PC-3 (cell line): Measurements from ENCODE around the gene SLCO2B1. TPM values are rescaled to one million over a fixed set of nuclear protein-coding genes. Genes with fewer than 3 reads are reported as not detected.

ENCODE experiments used
- ATAC-seq: fragments of 200-7000 bp; cut with Tn5 transposase; 2 replicates; pipeline ENCODE4 v1.9.1; 2020; ENCODE audit warnings: mild to moderate bottlenecking, moderate library complexity
- BruUV-seq: library from RNA; stranded (reverse); fragments of 400-500 nt; replicated peaks from 2 replicates; lab custom pipeline; 2021; lab: Mats Ljungman, UMichigan
- CTCF ChIA-PET: fragments of 300-600 bp; sonication (Branson Sonifier 250); formaldehyde crosslinking; loops from one replicate; lab custom pipeline; 2022; ENCODE audit warnings: antibody characterized with exemption; lab: Charles Lee
- POLR2A ChIA-PET: fragments of 300-600 bp; sonication (Branson Sonifier 250); formaldehyde crosslinking; loops from one replicate; lab custom pipeline; 2022; ENCODE audit warnings: antibody characterized with exemption; ENCODE audit not compliant: unreplicated experiment; lab: Charles Lee
- DNase-seq: peaks from one replicate; pipeline ENCODE4 v3.0.0-alpha.2; 2015
- H2AFZ ChIP-seq: fragments of 300-600 bp; sonication (generic); 2 replicates; pipeline ENCODE4 v1.6.0; 2016; ENCODE audit warnings: antibody characterized with exemption, low read length
- H3F3A ChIP-seq: fragments of 300-600 bp; sonication (generic); one replicate; pipeline ENCODE4 v1.6.0; 2017; ENCODE audit warnings: antibody characterized with exemption, low read length, control low read depth, mild to moderate bottlenecking; ENCODE audit not compliant: unreplicated experiment
- H3K27ac ChIP-seq: fragments of 300-600 bp; sonication (generic); 2 replicates; pipeline ENCODE4 v1.5.1; 2016; ENCODE audit warnings: mild to moderate bottlenecking, low read length
- H3K27me3 ChIP-seq: fragments of 300-600 bp; sonication (generic); 2 replicates; pipeline ENCODE4 v1.6.1; 2016; ENCODE audit warnings: low read length, mixed read lengths
- H3K36me3 ChIP-seq: fragments of 300-600 bp; sonication (generic); 2 replicates; pipeline ENCODE4 v1.6.1; 2016; ENCODE audit warnings: low read depth, mixed run types, low read length, mixed read lengths
- H3K4me1 ChIP-seq: fragments of 300-600 bp; sonication (generic); 2 replicates; pipeline ENCODE4 v1.5.1; 2016; ENCODE audit warnings: low read length; ENCODE audit not compliant: insufficient read depth
- H3K4me2 ChIP-seq: fragments of 300-600 bp; sonication (generic); 2 replicates; pipeline ENCODE4 v1.6.0; 2016; ENCODE audit warnings: low read length
- H3K4me3 ChIP-seq: fragments of 300-600 bp; sonication (generic); 2 replicates; pipeline ENCODE4 v1.5.1; 2016; ENCODE audit warnings: mild to moderate bottlenecking, low read length, mixed read lengths
- H3K79me2 ChIP-seq: fragments of 300-600 bp; sonication (generic); 2 replicates; pipeline ENCODE4 v1.6.1; 2017; ENCODE audit warnings: low read length, mixed read lengths
- H3K9ac ChIP-seq: fragments of 300-600 bp; sonication (generic); 2 replicates; pipeline ENCODE4 v1.6.0; 2016; ENCODE audit warnings: mild to moderate bottlenecking, low read length
- H3K9me2 ChIP-seq: fragments of 300-600 bp; sonication (generic); replicated peaks from 2 replicates; pipeline ENCODE4 v1.6.1; 2016; ENCODE audit warnings: mixed run types, low read length, mixed read lengths
- H3K9me3 ChIP-seq: fragments of 300-600 bp; sonication (generic); 2 replicates; pipeline ENCODE4 v1.6.1; 2016; ENCODE audit warnings: low read length, mixed read lengths
- H4K20me1 ChIP-seq: fragments of 300-600 bp; sonication (generic); 2 replicates; pipeline ENCODE4 v1.6.1; 2016; ENCODE audit warnings: low read length, mixed read lengths
- EZH2 ChIP-seq: fragments of 300-600 bp; sonication (generic); IDR thresholded peaks from one replicate; pipeline ENCODE4 v1.6.1; 2017; ENCODE audit warnings: antibody characterized with exemption, mild to moderate bottlenecking, low read length; ENCODE audit not compliant: unreplicated experiment
- EZH2phosphoT487 ChIP-seq: fragments of 300-600 bp; sonication (generic); IDR thresholded peaks from 2 replicates; pipeline ENCODE4 v1.6.1; 2018; ENCODE audit warnings: mild to moderate bottlenecking, antibody characterized with exemption, low read length, borderline replicate concordance
- intact Hi-C: fragments of 100-400 bp; cut with micrococcal nuclease; formaldehyde crosslinking; loops from 2 replicates; pipeline ENCODE4 v1.9.0; 2023
- total RNA-seq: library from RNA; depleted of rRNA; stranded (reverse); fragments of >200 nt; gene quantifications from 2 replicates; pipeline ENCODE4 v1.2.3, GENCODE V29; 2014
- TF ChIP-seq, protein P1 (sequence below): fragments of 300-600 bp; sonication (generic); conservative IDR thresholded peaks from 2 replicates; pipeline ENCODE4 v1.5.1; 2017; ENCODE audit warnings: antibody characterized with exemption, low read depth, mild to moderate bottlenecking, low read length

SLCO2B1 gene
- total RNA-seq, 1 experiment from 2014 or later, result not detected

DNA sequence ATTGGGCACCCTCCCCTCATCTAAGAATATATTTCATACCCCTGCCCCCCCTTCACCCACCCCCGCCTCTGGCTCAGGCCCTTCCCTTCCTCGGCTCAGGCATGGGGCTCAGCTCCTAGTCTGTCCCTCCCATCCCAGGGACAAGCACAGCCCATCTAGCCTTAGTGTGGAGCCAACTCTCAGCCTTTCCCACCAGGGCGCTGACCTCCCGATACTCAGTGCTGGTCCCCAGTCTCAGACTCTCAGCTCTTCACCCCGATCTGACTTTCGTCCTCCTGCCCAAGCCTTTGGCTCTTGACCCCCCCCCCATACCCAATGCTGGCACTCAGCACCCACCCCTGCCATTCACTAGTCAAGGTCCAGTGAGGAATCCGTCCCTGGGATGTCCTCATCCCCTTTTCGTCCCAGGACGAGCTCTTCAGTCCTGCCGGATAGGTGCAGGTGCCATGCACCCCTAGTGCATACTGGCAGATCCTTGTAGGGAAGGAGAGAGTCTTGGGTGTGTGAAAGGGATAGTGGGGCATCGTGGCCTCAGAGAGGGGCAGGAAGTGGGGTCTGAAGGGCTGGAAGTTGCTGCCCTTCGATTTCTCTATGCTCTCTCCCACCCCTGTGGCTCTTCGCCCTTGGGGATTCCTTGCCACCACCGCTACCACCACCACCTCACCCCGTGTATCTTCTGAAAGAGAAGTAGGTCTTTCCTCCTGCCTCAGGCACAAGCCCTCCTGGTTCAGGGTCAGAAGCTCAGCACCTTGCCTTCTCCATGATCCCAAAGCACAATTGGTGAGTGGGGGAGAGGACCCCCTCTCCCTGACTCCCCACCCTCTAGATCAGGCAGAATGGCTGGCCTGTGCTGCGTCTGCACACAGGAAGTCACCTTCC lies 92.1 kb downstream of the SLCO2B1 start:
- Histone ChIP-seq H4K20me1 (no peaks in the 10 kb centered on the region), H3K36me3 (no peaks in the 10 kb centered on the region), H3K9me3 (no peaks in the 10 kb centered on the region), H3K27ac (no peak overlapping the region), H3K4me1 (peaks cover 4% of the 10 kb centered on the region; the same call in 1 of the 2 replicates), H3K9me2 (no peaks in the 10 kb centered on the region), H3K4me2 (no peak overlapping the region), H2AFZ (no peak overlapping the region), H3K27me3 (peaks cover 53% of the 10 kb centered on the region), H3K4me3 (no peak overlapping the region), H3K9ac (no peak overlapping the region), H3F3A (no peaks in the 10 kb centered on the region), H3K79me2 (no peaks in the 10 kb centered on the region)
- DNase-seq, result no peak
- CTCF ChIA-PET, result interaction anchor here (0.9 to 1.9 kb wide), 4 partner anchors 38 to 254 kb away, joined by 3 to 12 read pairs (median 3); partner anchors contain the start of gene NEU3
- no peak for ATAC-seq
- TF ChIP-seq, protein P1, sequence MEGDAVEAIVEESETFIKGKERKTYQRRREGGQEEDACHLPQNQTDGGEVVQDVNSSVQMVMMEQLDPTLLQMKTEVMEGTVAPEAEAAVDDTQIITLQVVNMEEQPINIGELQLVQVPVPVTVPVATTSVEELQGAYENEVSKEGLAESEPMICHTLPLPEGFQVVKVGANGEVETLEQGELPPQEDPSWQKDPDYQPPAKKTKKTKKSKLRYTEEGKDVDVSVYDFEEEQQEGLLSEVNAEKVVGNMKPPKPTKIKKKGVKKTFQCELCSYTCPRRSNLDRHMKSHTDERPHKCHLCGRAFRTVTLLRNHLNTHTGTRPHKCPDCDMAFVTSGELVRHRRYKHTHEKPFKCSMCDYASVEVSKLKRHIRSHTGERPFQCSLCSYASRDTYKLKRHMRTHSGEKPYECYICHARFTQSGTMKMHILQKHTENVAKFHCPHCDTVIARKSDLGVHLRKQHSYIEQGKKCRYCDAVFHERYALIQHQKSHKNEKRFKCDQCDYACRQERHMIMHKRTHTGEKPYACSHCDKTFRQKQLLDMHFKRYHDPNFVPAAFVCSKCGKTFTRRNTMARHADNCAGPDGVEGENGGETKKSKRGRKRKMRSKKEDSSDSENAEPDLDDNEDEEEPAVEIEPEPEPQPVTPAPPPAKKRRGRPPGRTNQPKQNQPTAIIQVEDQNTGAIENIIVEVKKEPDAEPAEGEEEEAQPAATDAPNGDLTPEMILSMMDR, result no peak
- intact Hi-C loops, result no loop called here
- no TSS peak for BruUV-seq
- POLR2A ChIA-PET, result no interaction called here

DNA sequence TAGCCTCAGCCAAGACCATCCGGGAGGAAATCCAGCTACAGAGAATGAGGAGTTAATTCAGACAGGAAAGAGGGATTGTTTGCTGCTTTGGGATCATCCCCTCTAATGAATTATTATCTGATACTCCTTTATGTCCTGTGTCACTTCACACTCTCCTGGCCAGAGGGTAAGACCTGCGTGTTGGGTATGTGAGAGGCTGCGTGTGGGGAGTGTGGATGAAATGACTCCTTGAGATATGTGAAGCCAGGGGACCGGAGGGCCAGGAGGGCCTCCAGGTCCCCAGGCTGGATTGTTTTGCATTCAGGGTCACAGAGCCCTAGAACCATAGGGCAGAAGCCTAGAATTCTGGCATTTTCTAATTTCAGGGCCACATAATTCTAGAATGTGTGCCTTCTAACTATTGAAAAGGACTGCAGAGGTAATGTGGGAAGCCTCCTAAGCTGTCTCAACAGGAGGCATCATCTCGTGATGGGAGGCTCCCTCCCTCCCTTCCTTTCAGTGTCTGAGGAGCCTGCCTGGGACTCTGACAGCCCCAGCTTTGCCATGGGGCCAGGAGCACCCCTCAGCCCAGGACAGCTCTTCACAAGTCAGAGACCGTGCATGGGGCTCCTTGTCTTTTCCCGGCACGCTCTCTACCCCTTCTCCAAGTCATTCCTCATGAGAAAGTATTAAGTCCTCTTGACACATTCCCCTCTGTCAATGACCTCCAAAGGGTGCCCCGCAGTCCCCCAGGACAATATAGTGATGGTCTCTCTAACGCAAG lies 93.3 kb downstream of the SLCO2B1 start:
- ATAC-seq (no peak), DNase-seq (no peak)
- no peak overlapping the region for H3K27ac ChIP-seq
- H4K20me1 ChIP-seq, result no peaks in the 10 kb centered on the region
- H2AFZ ChIP-seq, result no peak overlapping the region
- H3K36me3 ChIP-seq, result no peaks in the 10 kb centered on the region; the same call in 1 of the 2 replicates
- POLR2A ChIA-PET, result no interaction called here
- H3K4me1 ChIP-seq, result peaks cover 4% of the 10 kb centered on the region; the same call in 1 of the 2 replicates
- peaks cover 53% of the 10 kb centered on the region for H3K27me3 ChIP-seq
- intact Hi-C loops, result no loop called here
- no peaks in the 10 kb centered on the region for H3K9me2 ChIP-seq
- no peak overlapping the region for H3K4me3 ChIP-seq
- no peaks in the 10 kb centered on the region for H3K9me3 ChIP-seq
- H3K9ac ChIP-seq, result no peak overlapping the region
- TF ChIP-seq, protein P1, result no peak
- TF ChIP-seq EZH2, result no peak
- TF ChIP-seq EZH2phosphoT487, result no peak
- no TSS peak for BruUV-seq
- H3K4me2 ChIP-seq, result no peak overlapping the region
- H3K79me2 ChIP-seq, result no peaks in the 10 kb centered on the region
- no peaks in the 10 kb centered on the region for H3F3A ChIP-seq
- CTCF ChIA-PET, result interaction anchor here (1.5 kb wide), 1 partner anchor 104 kb away, joined by 5 read pairs; no protein-coding TSS in a partner anchor
